PC-3 (cell line): ENCODE data around the gene KCNQ1.

Experiments
- CTCF ChIP-seq: fragments of 300-600 bp; sonication (generic); conservative IDR thresholded peaks from 2 replicates; pipeline ENCODE4 v1.5.1; 2017; ENCODE audit warnings: antibody characterized with exemption, low read depth, mild to moderate bottlenecking, low read length
- EZH2phosphoT487 ChIP-seq: fragments of 300-600 bp; sonication (generic); IDR thresholded peaks from 2 replicates; pipeline ENCODE4 v1.6.1; 2018; ENCODE audit warnings: mild to moderate bottlenecking, antibody characterized with exemption, low read length, borderline replicate concordance

GRCh38 chr11:2868506-2869133, 423.8 kb downstream of the KCNQ1 start:
- no peak for TF ChIP-seq CTCF
- TF ChIP-seq EZH2phosphoT487, result no peak
